Right lobe of liver (tissue), 4 donors: ENCODE results near the gene AXDND1.

Source experiments
- POLR2A ChIP-seq: fragments of 450-650 bp; IDR thresholded peaks from one replicate; pipeline ENCODE4 v1.6.1; 2017; ENCODE audit warnings: antibody characterized with exemption, mild to moderate bottlenecking
- TF ChIP-seq, protein P1 (sequence below), 4 donors: fragments of 200-600 bp in 3 of 4; fragments of 450-650 bp in 1 of 4; IDR thresholded peaks; one replicate each; pipeline versions ENCODE4 v1.5.1 to v1.8.0; 2016 to 2022; ENCODE audit warnings: antibody characterized with exemption in 4 of 4, mild to moderate bottlenecking in 2 of 4
- donor health status: DM: no; HTN: no; CAD: no.
- donor health status: DM: no; HTN: no; CAD: no.
- donor health status: DM: no; HTN: yes; CAD: no.

DNA sequence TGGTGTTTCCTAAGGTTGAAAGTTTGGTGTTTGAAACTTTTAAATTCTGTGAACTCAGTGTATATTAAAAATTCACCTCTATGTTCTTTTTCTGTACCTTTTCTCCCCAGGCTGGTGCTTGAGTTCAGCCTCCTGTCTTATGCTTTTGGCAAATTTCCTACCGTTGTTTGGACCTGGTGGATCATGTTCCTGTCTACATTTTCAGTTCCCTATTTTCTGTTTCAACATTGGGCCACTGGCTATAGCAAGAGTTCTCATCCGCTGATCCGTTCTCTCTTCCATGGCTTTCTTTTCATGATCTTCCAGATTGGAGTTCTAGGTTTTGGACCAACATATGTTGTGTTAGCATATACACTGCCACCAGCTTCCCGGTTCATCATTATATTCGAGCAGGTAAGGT lies 24.9 kb upstream of the AXDND1 start:
- no peak for TF ChIP-seq POLR2A
- TF ChIP-seq, protein P1, sequence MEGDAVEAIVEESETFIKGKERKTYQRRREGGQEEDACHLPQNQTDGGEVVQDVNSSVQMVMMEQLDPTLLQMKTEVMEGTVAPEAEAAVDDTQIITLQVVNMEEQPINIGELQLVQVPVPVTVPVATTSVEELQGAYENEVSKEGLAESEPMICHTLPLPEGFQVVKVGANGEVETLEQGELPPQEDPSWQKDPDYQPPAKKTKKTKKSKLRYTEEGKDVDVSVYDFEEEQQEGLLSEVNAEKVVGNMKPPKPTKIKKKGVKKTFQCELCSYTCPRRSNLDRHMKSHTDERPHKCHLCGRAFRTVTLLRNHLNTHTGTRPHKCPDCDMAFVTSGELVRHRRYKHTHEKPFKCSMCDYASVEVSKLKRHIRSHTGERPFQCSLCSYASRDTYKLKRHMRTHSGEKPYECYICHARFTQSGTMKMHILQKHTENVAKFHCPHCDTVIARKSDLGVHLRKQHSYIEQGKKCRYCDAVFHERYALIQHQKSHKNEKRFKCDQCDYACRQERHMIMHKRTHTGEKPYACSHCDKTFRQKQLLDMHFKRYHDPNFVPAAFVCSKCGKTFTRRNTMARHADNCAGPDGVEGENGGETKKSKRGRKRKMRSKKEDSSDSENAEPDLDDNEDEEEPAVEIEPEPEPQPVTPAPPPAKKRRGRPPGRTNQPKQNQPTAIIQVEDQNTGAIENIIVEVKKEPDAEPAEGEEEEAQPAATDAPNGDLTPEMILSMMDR (IDR thresholded peaks at IDR 0.05) = no peak
